Epithelial cell of proximal tubule (primary cell): Measurements from ENCODE around the gene ITSN2. TPM values are rescaled to one million over a fixed set of nuclear protein-coding genes. Genes with fewer than 3 reads are reported as not detected.

Experiments
- DNase-seq: peaks from one replicate; pipeline ENCODE4 v3.0.0-alpha.2; 2011; ENCODE audit warnings: low read depth
- H3K4me3 ChIP-seq: 2 replicates; pipeline ENCODE4 v1.5.1; 2011; ENCODE audit warnings: low read depth, mild to moderate bottlenecking, low read length
- total RNA-seq: library from RNA; depleted of rRNA; stranded (reverse); fragments of >200 nt; gene quantifications from 2 replicates; pipeline ENCODE4 v1.2.3, GENCODE V29; 2015
- TF ChIP-seq, protein P1 (sequence below): conservative IDR thresholded peaks from 2 replicates; pipeline ENCODE4 v1.5.1; 2012; ENCODE audit warnings: low read depth, mild to moderate bottlenecking, low read length

Gene ITSN2
- total RNA-seq, 1 donor from 2014 or later, result 14.1 TPM

DNA sequence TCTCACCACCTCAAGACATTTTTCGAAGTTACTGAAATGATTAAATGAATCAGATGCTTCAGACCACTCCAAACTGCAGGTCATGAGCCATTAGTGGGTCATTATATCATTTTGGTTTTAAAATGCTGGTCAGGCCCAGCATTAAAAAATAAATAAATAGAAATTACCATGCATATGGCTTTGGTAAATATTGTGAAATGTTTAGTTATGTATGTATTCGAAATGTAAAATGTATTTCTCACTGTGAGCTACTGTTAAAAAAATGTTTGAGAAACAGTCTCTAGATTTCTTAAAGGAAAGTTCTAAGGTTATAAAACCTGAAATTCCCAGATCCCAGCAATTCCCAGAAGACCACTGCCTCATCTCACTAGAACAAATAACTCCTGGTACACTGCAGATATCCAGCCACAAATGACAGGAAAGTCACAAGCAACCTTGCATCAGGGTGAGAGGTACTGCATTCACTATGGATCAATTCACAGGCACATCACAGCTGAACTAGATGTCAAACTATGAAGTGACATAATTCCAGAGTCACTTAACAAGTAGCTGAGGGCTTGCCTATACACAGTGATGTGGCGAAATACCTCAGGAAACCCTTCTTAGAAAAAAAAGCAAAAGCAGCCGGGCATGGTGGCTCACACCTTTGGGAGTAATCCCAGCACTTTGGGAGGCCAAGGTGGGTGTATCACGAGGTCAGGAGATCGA lies 138.8 kb downstream of the ITSN2 start:
- H3K4me3 ChIP-seq, result no peak overlapping the region
- DNase-seq, result no peak
- TF ChIP-seq, protein P1, sequence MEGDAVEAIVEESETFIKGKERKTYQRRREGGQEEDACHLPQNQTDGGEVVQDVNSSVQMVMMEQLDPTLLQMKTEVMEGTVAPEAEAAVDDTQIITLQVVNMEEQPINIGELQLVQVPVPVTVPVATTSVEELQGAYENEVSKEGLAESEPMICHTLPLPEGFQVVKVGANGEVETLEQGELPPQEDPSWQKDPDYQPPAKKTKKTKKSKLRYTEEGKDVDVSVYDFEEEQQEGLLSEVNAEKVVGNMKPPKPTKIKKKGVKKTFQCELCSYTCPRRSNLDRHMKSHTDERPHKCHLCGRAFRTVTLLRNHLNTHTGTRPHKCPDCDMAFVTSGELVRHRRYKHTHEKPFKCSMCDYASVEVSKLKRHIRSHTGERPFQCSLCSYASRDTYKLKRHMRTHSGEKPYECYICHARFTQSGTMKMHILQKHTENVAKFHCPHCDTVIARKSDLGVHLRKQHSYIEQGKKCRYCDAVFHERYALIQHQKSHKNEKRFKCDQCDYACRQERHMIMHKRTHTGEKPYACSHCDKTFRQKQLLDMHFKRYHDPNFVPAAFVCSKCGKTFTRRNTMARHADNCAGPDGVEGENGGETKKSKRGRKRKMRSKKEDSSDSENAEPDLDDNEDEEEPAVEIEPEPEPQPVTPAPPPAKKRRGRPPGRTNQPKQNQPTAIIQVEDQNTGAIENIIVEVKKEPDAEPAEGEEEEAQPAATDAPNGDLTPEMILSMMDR, result no peak

DNA sequence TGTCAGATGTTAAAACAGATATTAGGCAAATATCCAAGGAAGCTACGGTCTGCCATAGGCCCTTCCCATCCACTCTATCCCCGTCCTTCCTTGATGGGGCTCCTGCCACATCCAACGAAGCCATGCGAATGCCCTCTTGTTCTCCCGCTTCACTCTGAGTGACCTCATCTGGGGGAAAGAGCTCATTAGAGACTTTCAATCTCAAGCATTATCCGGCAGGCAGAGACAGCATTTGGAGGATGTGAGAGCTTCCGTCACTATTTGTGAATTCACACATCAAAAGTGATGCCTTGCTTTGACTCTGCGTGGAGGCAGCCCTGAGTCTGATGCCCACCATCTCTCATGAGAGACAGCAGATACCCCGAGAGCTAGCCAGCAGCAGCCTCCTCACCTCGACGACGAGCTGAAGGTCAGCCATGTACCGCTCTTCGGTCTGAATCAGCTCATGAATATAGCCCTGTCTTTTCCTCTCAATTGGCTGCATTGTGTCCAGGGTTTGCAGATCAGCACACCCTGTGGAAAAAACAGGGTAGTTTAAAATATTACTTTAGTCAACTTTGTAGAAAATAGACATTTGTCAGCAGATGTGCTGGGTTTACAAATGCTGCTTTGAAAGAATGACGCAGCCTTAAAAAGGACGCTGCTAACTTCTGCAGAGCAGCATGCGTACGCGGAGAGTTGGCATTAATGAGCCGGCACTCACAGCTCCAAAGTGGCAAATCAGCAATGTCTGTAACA lies 139.6 kb downstream of the ITSN2 start:
- no peak overlapping the region for H3K4me3 ChIP-seq
- DNase-seq, result no peak
- TF ChIP-seq, protein P1, result no peak

DNA sequence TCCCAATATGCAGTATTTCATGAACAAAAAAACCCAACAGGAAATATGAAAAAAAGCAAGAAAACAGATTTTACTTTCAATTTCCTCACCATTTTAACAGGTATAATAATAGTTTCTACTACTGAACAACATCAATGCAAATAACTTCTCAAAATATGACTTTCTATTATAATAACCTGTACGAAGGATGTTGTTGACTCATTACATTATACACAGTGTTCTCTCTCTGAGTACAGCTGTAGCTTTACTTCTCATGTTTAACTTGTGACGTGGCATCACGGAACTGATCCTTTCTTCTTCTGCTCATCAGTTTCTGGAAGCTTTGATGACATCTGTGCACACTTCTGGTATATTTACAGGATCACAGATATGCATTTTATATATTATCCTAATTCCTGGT lies 145.5 kb downstream of the ITSN2 start:
- TF ChIP-seq, protein P1, result no peak
- DNase-seq, result no peak
- no peak overlapping the region for H3K4me3 ChIP-seq

DNA sequence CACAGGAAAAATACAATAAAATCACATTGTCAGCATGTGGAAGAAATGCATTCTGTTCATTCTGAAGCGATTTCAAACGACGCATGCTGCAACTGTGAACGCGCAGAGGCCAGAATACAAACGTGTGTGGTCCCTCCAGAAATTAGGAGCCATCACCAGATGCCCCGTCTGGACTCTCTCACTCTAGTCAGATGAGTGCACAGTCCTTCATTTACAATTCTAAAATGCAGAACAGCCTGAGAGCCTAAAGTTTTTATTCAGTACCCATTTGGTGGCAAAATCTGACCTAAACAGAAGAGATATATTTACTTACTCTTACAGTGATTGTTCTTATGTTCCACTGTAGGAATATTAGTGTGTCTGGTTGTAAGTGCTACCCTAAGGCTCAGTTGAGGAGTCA lies 148.9 kb downstream of the ITSN2 start:
- no peak overlapping the region for H3K4me3 ChIP-seq
- TF ChIP-seq, protein P1, result no peak
- no peak for DNase-seq

DNA sequence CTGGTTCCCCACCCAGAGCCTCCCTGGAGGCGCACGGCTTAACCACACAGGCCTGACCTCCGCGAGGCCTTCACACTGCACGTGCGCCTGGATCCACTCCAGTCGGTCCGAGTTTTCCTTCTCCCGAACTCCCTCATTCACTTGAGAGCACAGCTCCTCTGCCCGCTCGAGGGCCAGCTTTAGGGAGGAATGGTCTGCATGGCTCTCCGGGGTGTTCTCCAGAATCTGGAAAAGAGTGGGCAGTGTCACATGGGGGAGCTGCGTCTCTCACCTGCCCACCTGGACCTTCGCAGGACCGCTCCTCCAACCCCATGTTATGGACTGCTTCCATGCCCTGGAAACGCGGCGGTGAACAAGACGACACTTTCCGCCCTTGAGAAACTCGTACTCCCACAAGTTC lies 149.6 kb downstream of the ITSN2 start:
- H3K4me3 ChIP-seq, result no peak overlapping the region
- TF ChIP-seq, protein P1, result no peak
- no peak for DNase-seq

DNA sequence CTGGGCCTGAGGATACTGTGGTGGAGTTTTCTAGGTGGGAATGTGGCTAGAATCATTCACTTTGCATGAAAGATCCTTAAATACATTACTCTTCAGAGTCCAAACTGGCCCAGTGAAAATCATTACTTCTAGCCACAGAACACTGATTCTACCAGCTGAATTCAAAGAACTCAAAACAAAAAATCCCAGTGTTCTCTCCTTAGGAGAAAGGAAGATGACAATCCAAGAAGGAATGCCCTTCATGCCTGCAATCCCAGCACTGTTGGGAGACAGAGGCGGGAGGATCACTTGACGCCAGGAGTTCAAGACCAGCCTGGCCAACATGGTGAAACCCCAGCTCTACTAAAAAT lies 150.3 kb downstream of the ITSN2 start:
- no peak for DNase-seq
- TF ChIP-seq, protein P1, result no peak
- no peak overlapping the region for H3K4me3 ChIP-seq
